H1 (cell line): ENCODE data around the gene DCTN3. TPM values are rescaled to one million over a fixed set of nuclear protein-coding genes. Genes with fewer than 3 reads are reported as not detected.

Experiments used
- ASH2L ChIP-seq: fragments of 200-600, 300-600 bp; sonication (generic); IDR thresholded peaks from one replicate; pipeline ENCODE4 v1.7.1; 2017; ENCODE audit warnings: low read length
- ATF2 ChIP-seq: IDR thresholded peaks from 2 replicates; pipeline ENCODE4 v1.6.1; 2012; ENCODE audit warnings: low read length, inconsistent platforms
- CHD7 ChIP-seq: fragments of 300-600 bp; sonication (generic); IDR thresholded peaks from 2 replicates; pipeline ENCODE4 v1.7.1; 2012; ENCODE audit warnings: low read length, moderate library complexity, mild to moderate bottlenecking, inconsistent platforms; ENCODE audit not compliant: insufficient replicate concordance
- MAX ChIP-seq: IDR thresholded peaks from 2 replicates; pipeline ENCODE4 v1.6.1; 2012; ENCODE audit warnings: inconsistent platforms
- RAD21 ChIP-seq, 2 experiments: IDR thresholded peaks in 1 of 2; conservative IDR thresholded peaks in 1 of 2; 2 replicates each; pipeline ENCODE4 v1.6.1; 2011; ENCODE audit warnings: low read depth in 2 of 2, low read length in 2 of 2, improper control_type of control experiment in 1 of 2, inconsistent platforms in 1 of 2, mild to moderate bottlenecking in 1 of 2, moderate library complexity in 1 of 2
- SIN3A ChIP-seq, 2 experiments: IDR thresholded peaks in 1 of 2; conservative IDR thresholded peaks in 1 of 2; 2 replicates each; pipeline ENCODE4 v1.6.1; 2011 to 2012; ENCODE audit warnings: low read length in 2 of 2, improper control_type of control experiment in 1 of 2, low read depth in 1 of 2, mild to moderate bottlenecking in 1 of 2
- SIX5 ChIP-seq: IDR thresholded peaks from 2 replicates; pipeline ENCODE4 v1.6.1; 2011; ENCODE audit warnings: mild to moderate bottlenecking, low read depth, low read length
- TAF1 ChIP-seq: IDR thresholded peaks from 2 replicates; pipeline ENCODE4 v1.6.1; 2011; ENCODE audit warnings: mild to moderate bottlenecking, low read depth, low read length
- polyA plus RNA-seq, 7 experiments: library from polyadenylated mRNA; depleted of rRNA in 3 of 7; stranded (reverse) in 5 of 7; unstranded in 2 of 7; fragments of >200 nt in 5 of 7; fragments of 200-250 nt in 2 of 7; gene quantifications; 1 replicate in 5 of 7; 2 replicates in 1 of 7; 4 replicates in 1 of 7; pipeline versions ENCODE4 v1.2.1 to v1.2.3, GENCODE V29; 2011 to 2013; ENCODE audit warnings: missing spikeins in 2 of 7, mixed read lengths in 2 of 7
- total RNA-seq: library from RNA; stranded (reverse); fragmentation: NEBNext Ultra II Directional; extraction: Animal tissue kit (Norgen Biotek cat#: 25700); gene quantifications from 2 replicates; pipeline ENCODE4 v1.2.1, GENCODE V29; 2021

Gene DCTN3
- total and polyA plus RNA-seq, 2 of the 8 experiments (the other 6 are each of a cell fraction or from before 2014, with no cell fraction given) = 25.6 to 39.2 TPM

GRCh38 chr9:34591248-34591916 lies 28.9 kb downstream of the DCTN3 start (continued):
- no peak for TF ChIP-seq CHD7
- no peak for TF ChIP-seq SIX5
- 0 out of 4 replicates have a peak, but pooled peaks of 1 of the 2 experiments have one; percentile 37 for TF ChIP-seq SIN3A (conservative IDR thresholded peaks at IDR 0.05 in 1 of 2, IDR thresholded peaks at IDR 0.05 in 1 of 2; ENCODE audit: low read depth in 1 of 2, low read length in 2 of 2)
- TF ChIP-seq MAX = peak; percentile 52
- no peak for TF ChIP-seq ASH2L
- peak; percentile 91 to 93 for TF ChIP-seq RAD21 (IDR thresholded peaks at IDR 0.05 in 1 of 2, conservative IDR thresholded peaks at IDR 0.05 in 1 of 2; ENCODE audit: low read depth in 2 of 2, low read length in 2 of 2)
- TF ChIP-seq TAF1 = no peak
- no peak for TF ChIP-seq ATF2
